ENCODE data around the gene MUL1. TPM values are rescaled to one million over a fixed set of nuclear protein-coding genes. Genes with fewer than 3 reads are reported as not detected.

Gene MUL1
- total RNA-seq, 2 experiments from 2014 or later = 11.9 to 12.0 TPM

DNA sequence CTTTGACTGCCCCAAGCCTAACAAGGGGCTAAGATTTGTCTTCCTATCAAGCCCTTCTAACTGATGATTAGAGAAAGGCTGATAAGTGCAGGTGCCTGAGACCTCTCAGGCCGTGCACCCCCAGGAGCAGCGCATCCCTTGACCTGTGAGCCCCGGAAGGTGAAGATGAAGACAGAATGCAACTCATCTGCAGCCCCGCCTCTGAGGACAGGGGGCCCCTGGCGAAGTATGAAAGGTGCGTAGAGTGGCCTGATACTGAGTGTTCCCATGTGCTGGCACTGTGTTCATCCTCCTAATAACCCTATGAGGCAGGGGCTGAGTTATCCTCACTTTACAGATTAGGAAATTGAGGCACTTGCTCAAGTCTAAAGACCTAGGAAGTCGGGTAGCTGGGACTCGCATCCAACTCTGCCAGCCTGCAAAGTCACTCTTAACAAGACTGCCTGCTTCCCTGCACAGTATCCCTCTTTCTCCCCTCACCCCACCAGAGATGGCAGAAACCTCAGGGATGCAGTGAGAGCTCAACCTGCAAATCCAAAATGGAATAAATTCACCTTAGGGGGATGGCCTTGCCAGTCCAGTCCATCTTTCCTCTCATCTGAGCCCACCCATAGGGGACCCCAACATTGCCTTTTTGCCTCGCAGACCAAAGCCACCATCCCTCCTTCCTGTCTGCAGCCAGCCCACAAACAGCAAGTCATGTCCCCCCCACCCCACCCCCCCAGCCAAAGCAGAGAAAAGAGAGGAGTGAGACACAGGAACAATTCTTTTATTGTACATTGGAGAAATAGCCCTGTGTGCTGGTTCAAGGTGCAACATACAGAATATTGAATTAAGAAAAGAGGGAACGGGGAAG lies 26.1 kb downstream of the MUL1 start:
- Mint-ChIP-seq H3K9me3 (no peaks in the 10 kb centered on the region), H3K36me3 (ENCODE audit: low read depth) (no peaks in the 10 kb centered on the region), H3K27me3 (peaks cover 56% of the 10 kb centered on the region), H3K4me3 (no peak overlapping the region), H3K4me1 (ENCODE audit: low read depth) (peaks cover 12% of the 10 kb centered on the region), H3K27ac (no peak overlapping the region)
- TF ChIP-seq, protein P1, sequence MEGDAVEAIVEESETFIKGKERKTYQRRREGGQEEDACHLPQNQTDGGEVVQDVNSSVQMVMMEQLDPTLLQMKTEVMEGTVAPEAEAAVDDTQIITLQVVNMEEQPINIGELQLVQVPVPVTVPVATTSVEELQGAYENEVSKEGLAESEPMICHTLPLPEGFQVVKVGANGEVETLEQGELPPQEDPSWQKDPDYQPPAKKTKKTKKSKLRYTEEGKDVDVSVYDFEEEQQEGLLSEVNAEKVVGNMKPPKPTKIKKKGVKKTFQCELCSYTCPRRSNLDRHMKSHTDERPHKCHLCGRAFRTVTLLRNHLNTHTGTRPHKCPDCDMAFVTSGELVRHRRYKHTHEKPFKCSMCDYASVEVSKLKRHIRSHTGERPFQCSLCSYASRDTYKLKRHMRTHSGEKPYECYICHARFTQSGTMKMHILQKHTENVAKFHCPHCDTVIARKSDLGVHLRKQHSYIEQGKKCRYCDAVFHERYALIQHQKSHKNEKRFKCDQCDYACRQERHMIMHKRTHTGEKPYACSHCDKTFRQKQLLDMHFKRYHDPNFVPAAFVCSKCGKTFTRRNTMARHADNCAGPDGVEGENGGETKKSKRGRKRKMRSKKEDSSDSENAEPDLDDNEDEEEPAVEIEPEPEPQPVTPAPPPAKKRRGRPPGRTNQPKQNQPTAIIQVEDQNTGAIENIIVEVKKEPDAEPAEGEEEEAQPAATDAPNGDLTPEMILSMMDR (IDR thresholded peaks at IDR 0.05) = no peak
- ChIA-PET CTCF (interaction anchor here (1.1 to 1.4 kb wide), 2 partner anchors 11 to 51 kb away, joined by 3 to 5 read pairs; no protein-coding TSS in a partner anchor), POLR2A (no interaction called here)
- no peak for DNase-seq
- intact Hi-C loops (cut with micrococcal nuclease) = no loop called here
- ATAC-seq = no peak

DNA sequence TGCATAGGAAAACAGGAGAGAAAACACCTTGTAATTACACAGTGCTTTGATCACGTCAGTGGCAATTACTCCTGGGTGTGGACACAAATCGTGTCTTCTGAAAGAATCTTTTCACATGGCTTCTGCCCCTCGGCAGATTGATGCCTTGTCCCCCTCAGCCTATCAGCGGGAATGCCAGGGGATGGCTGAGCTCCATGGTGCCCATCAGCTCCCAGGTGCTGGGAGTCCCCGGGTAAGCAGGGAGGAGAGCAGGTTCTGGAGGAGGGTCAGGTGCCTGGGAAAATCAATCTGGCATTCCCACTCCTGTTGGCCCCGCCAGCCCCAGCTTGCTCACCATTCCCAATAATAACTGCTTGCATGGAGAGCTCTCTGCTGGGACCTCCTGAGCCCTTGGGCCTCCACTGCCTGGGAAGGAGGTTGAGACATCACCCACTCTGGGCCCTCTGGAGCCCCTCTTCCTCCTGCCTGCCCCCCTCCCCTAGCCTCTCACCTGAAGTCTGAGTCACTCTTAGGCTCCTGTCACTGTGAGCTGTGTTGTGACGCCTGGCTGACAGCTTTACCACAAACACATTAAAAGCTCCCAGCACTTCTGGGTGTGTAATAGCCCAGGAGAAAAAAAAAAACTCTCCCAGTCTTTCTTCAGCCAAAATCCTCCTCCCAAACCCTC lies 26.9 kb downstream of the MUL1 start:
- no peaks in the 10 kb centered on the region for H3K9me3 Mint-ChIP-seq
- no peak overlapping the region for H3K27ac Mint-ChIP-seq
- POLR2A ChIA-PET = interaction anchor here (0.6 kb wide), 1 partner anchor 32 kb away, joined by 3 read pairs; no protein-coding TSS in a partner anchor
- H3K4me3 Mint-ChIP-seq = no peak overlapping the region
- no peaks in the 10 kb centered on the region for H3K36me3 Mint-ChIP-seq (ENCODE audit: low read depth)
- DNase-seq (no peak), ATAC-seq (no peak)
- peaks cover 62% of the 10 kb centered on the region for H3K27me3 Mint-ChIP-seq
- H3K4me1 Mint-ChIP-seq (ENCODE audit: low read depth) = peaks cover 12% of the 10 kb centered on the region
- TF ChIP-seq, protein P1 (IDR thresholded peaks at IDR 0.05) = no peak
- CTCF ChIA-PET = interaction anchor here (1.1 to 1.4 kb wide), 2 partner anchors 12 to 50 kb away, joined by 3 to 5 read pairs; no protein-coding TSS in a partner anchor
- intact Hi-C loops (cut with micrococcal nuclease) = no loop called here

DNA sequence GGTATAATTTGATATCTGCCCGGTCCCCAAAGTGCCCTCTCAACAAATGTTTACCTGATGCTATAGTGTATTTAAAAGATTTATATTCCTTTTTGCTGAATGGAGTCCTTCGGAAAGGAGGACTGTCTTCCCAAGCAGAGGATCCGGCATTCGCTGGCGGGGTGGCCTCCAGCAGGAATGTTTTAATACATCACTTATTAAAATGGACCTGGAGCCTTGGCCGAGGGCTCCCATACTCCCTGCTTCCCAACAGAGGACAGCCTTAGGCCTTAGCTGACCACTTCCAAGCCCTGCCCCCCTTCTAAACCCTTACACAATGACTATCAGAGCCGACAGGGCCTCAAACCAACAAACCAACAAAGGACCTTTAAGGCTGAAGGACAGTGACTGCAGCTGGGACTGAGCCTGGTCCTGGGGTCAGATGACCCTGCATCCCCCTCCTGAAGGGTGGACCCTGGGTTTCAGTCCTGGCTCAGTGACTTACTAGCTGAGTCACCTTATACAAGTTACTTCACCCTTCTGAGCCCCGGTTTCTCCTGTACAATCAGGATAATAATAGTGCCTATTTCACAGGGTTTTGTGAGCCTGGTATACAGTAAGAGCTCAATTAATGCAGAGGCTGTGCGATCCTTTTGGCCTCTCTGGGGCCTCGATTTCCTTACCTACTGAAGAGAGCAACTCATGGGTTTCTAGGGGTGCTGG lies 27.6 kb downstream of the MUL1 start:
- TF ChIP-seq, protein P1 (IDR thresholded peaks at IDR 0.05) = no peak
- Mint-ChIP-seq H3K4me3 (no peak overlapping the region), H3K4me1 (ENCODE audit: low read depth) (peaks cover 10% of the 10 kb centered on the region), H3K27ac (no peak overlapping the region), H3K36me3 (ENCODE audit: low read depth) (no peaks in the 10 kb centered on the region), H3K27me3 (peaks cover 65% of the 10 kb centered on the region), H3K9me3 (no peaks in the 10 kb centered on the region)
- no peak for ATAC-seq
- DNase-seq = no peak
- POLR2A ChIA-PET = interaction anchor here (0.6 kb wide), 1 partner anchor 33 kb away, joined by 3 read pairs; no protein-coding TSS in a partner anchor
- CTCF ChIA-PET = interaction anchor here (1.1 to 1.4 kb wide), 2 partner anchors 13 to 50 kb away, joined by 3 to 5 read pairs; no protein-coding TSS in a partner anchor
- intact Hi-C loops (cut with micrococcal nuclease) = no loop called here

DNA sequence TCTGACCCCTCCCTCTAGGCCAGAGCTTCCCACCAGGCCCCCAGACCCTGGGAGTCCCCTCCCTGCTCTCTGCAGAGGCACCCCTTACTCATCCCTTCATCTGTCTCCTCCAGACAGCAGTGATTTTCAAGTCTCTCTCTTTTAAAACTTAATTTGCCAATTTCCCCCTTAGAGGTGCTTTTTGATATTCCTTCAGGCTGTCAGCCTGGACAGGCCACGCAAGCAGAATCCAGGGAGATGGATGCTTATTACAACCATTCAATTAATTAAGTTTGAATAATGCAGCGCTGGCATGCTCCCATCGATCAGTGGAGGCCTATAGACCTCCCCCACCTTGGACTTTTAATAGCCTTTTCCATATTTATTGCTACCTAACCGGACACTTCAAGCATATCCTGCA lies 28.1 kb downstream of the MUL1 start:
- ChIA-PET POLR2A (no interaction called here), CTCF (interaction anchor here (1.3 kb wide), 1 partner anchor 14 kb away, joined by 5 read pairs; no protein-coding TSS in a partner anchor)
- no peaks in the 10 kb centered on the region for H3K9me3 Mint-ChIP-seq
- ATAC-seq = no peak
- TF ChIP-seq, protein P1 (IDR thresholded peaks at IDR 0.05) = no peak
- H3K27me3 Mint-ChIP-seq = peaks cover 69% of the 10 kb centered on the region
- H3K4me1 Mint-ChIP-seq (ENCODE audit: low read depth) = peaks cover 10% of the 10 kb centered on the region
- H3K27ac Mint-ChIP-seq = no peak overlapping the region
- DNase-seq = no peak
- H3K36me3 Mint-ChIP-seq (ENCODE audit: low read depth) = no peaks in the 10 kb centered on the region
- no peak overlapping the region for H3K4me3 Mint-ChIP-seq
- intact Hi-C loops (cut with micrococcal nuclease) = no loop called here
